Activated CD8-positive, alpha-beta T cell treated with anti-CD3 and anti-CD28 coated beads for 36 hours (primary cell): ENCODE data around the gene DNLZ. TPM values are rescaled to one million over a fixed set of nuclear protein-coding genes. Genes with fewer than 3 reads are reported as not detected.

Experiments used
- ATAC-seq: fragments of 200-7000 bp; cut with Tn5 transposase; one replicate; pipeline ENCODE4 v1.10.0; 2021; ENCODE audit warnings: mild to moderate bottlenecking, moderate library complexity
- CTCF ChIA-PET: fragments of 350-600 bp; sonication (Branson Sonifier 250); formaldehyde crosslinking; loops from one replicate; lab custom pipeline; 2021; ENCODE audit warnings: antibody characterized with exemption; lab: Charles Lee
- POLR2A ChIA-PET: fragments of 350-600 bp; sonication (Branson Sonifier 250); formaldehyde crosslinking; loops from one replicate; lab custom pipeline; 2021; ENCODE audit warnings: antibody characterized with exemption; lab: Charles Lee
- DNase-seq: peaks from one replicate; pipeline ENCODE4 v3.0.0-alpha.2; 2020
- H3K27ac Mint-ChIP-seq: one replicate; pipeline ENCODE4 v1.8.0; 2021; ENCODE audit warnings: mild to moderate bottlenecking, mixed read lengths
- H3K27me3 Mint-ChIP-seq: one replicate; pipeline ENCODE4 v1.8.0; 2021; ENCODE audit warnings: mixed read lengths
- H3K36me3 Mint-ChIP-seq: one replicate; pipeline ENCODE4 v1.8.0; 2021; ENCODE audit warnings: low read depth, mixed read lengths
- H3K4me1 Mint-ChIP-seq: one replicate; pipeline ENCODE4 v1.8.0; 2021; ENCODE audit warnings: low read depth, mixed read lengths
- H3K4me3 Mint-ChIP-seq: one replicate; pipeline ENCODE4 v1.8.0; 2021; ENCODE audit warnings: mild to moderate bottlenecking, moderate library complexity, mixed read lengths
- H3K9me3 Mint-ChIP-seq: one replicate; pipeline ENCODE4 v1.8.0; 2021; ENCODE audit warnings: mixed read lengths
- CTCF ChIP-seq: fragments of 200-600 bp; IDR thresholded peaks from one replicate; pipeline ENCODE4 v1.8.0; 2022; ENCODE audit warnings: antibody characterized with exemption, mild to moderate bottlenecking
- intact Hi-C: fragments of 100-400 bp; cut with micrococcal nuclease; formaldehyde crosslinking; loops from one replicate; pipeline ENCODE4 v1.10.0; 2022
- total RNA-seq, 2 experiments: library from RNA; stranded (reverse); gene quantifications; one replicate each; pipeline ENCODE4 v1.2.3, GENCODE V29; 2021

The DNLZ gene
- total RNA-seq, 2 experiments from 2014 or later, result 16.1 to 17.4 TPM

GRCh38 chr9:136355616-136356557 lies 7.7 kb downstream of the DNLZ start:
- intact Hi-C loops, result no loop called here
- H3K4me3 Mint-ChIP-seq, result no peak overlapping the region
- TF ChIP-seq CTCF, result no peak
- POLR2A ChIA-PET, result interaction anchor here (0.5 to 0.8 kb wide), 2 partner anchors 37 to 370 kb away, joined by 3 read pairs; no protein-coding TSS in a partner anchor
- H3K9me3 Mint-ChIP-seq, result no peaks in the 10 kb centered on the region
- ATAC-seq, result no peak
- no peaks in the 10 kb centered on the region for H3K27me3 Mint-ChIP-seq
- DNase-seq, result no peak
- CTCF ChIA-PET, result interaction anchor here (1.0 kb wide), 1 partner anchor 45 kb away, joined by 3 read pairs; no protein-coding TSS in a partner anchor
- no peaks in the 10 kb centered on the region for H3K4me1 Mint-ChIP-seq
- H3K36me3 Mint-ChIP-seq, result no peaks in the 10 kb centered on the region
- no peak overlapping the region for H3K27ac Mint-ChIP-seq

GRCh38 chr9:136354592-136355085 lies 8.9 kb downstream of the DNLZ start:
- no peak for DNase-seq
- no peak overlapping the region for H3K4me3 Mint-ChIP-seq
- H3K27ac Mint-ChIP-seq, result no peak overlapping the region
- no peaks in the 10 kb centered on the region for H3K9me3 Mint-ChIP-seq
- TF ChIP-seq CTCF, result no peak
- no peak for ATAC-seq
- no peaks in the 10 kb centered on the region for H3K4me1 Mint-ChIP-seq
- no peaks in the 10 kb centered on the region for H3K36me3 Mint-ChIP-seq
- intact Hi-C loops, result no loop called here
- H3K27me3 Mint-ChIP-seq, result no peaks in the 10 kb centered on the region
- CTCF ChIA-PET, result no interaction called here
- POLR2A ChIA-PET, result interaction anchor here (0.6 to 1.5 kb wide), 3 partner anchors 9 to 106 kb away, joined by 3 to 4 read pairs (median 3); partner anchors contain the start of gene DNLZ

GRCh38 chr9:136353757-136354488 lies 9.6 kb downstream of the DNLZ start:
- ATAC-seq (no peak), DNase-seq (no peak)
- no peaks in the 10 kb centered on the region for H3K36me3 Mint-ChIP-seq
- no peaks in the 10 kb centered on the region for H3K9me3 Mint-ChIP-seq
- CTCF ChIA-PET, result no interaction called here
- TF ChIP-seq CTCF, result no peak
- no peak overlapping the region for H3K4me3 Mint-ChIP-seq
- H3K27ac Mint-ChIP-seq, result no peak overlapping the region
- H3K4me1 Mint-ChIP-seq, result no peaks in the 10 kb centered on the region
- POLR2A ChIA-PET, result interaction anchor here (0.8 to 1.5 kb wide), 3 partner anchors 9 to 14 kb away, joined by 3 to 4 read pairs (median 3); partner anchors contain the start of gene DNLZ
- no peaks in the 10 kb centered on the region for H3K27me3 Mint-ChIP-seq
- intact Hi-C loops, result no loop called here

GRCh38 chr9:136353088-136353487 lies 10.5 kb downstream of the DNLZ start:
- Mint-ChIP-seq H3K27ac (no peak overlapping the region), H3K4me3 (no peak overlapping the region), H3K4me1 (no peaks in the 10 kb centered on the region), H3K36me3 (no peaks in the 10 kb centered on the region), H3K9me3 (no peaks in the 10 kb centered on the region), H3K27me3 (no peaks in the 10 kb centered on the region)
- DNase-seq, result no peak
- ChIA-PET CTCF (no interaction called here), POLR2A (interaction anchor here (0.9 to 1.5 kb wide), 2 partner anchors 10 to 13 kb away, joined by 3 to 4 read pairs; partner anchors contain the start of gene DNLZ)
- no peak for ATAC-seq
- intact Hi-C loops, result no loop called here
- TF ChIP-seq CTCF, result no peak
